RWPE1 (cell line): ENCODE results near the gene PCGF2.

Source experiments
- CTCF ChIA-PET: fragments of 350-600 bp; sonication (Branson Sonifier 250); formaldehyde crosslinking; extraction: SDS; loops from one replicate; lab custom pipeline; 2021; lab: Yijun Ruan, JAX
- POLR2A ChIA-PET: fragments of 400-600 bp; formaldehyde crosslinking; extraction: SDS; loops from one replicate; lab custom pipeline; 2020; ENCODE audit warnings: antibody characterized with exemption; ENCODE audit not compliant: low non-redundant PET; lab: Yijun Ruan, JAX
- DNase-seq: peaks from one replicate; pipeline ENCODE4 v3.0.0; 2012; ENCODE audit warnings: low spot score
- H3K27ac ChIP-seq: fragments of 450-650 bp; 2 replicates; pipeline ENCODE4 v1.5.1; 2017
- CTCF ChIP-seq: fragments of 450-650 bp; conservative IDR thresholded peaks from 2 replicates; pipeline ENCODE4 v1.5.1; 2017; ENCODE audit warnings: low read depth, mild to moderate bottlenecking

PCGF2 gene

DNA sequence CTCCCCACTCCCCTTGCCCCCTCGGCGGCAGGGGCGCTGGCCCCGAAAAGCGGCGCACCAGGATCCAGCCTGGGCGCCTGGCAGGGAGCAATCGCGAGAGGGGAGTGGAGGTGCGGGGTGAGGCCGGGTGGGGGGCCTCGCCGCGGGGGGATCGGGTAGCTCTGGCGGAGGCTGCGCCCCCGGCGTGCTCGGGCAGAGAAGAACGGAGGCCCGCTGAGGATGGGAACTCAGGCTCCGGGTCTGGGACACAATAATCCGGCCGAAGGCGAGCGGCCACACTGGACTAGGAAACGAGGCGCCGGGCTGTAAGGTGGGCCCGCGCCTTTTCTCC, 721 bp upstream of the PCGF2 start:
- DNase-seq = no peak
- peak overlapping the region; percentile 94 for H3K27ac ChIP-seq
- ChIA-PET POLR2A (no interaction called here), CTCF (interaction anchor here (1.0 kb wide), 1 partner anchor 14 kb away, joined by 5 read pairs; no protein-coding TSS in a partner anchor)
- no peak for TF ChIP-seq CTCF

GRCh38 chr17:38747463-38748148, 530 bp downstream of the PCGF2 start:
- POLR2A ChIA-PET = no interaction called here
- DNase-seq = no peak
- CTCF ChIA-PET = no interaction called here
- H3K27ac ChIP-seq = peak overlapping the region; percentile 94
- 0 out of 2 replicates have a peak, but pooled peaks have one; percentile 16 for TF ChIP-seq CTCF

GRCh38 chr17:38746849-38747462, 1.2 kb downstream of the PCGF2 start:
- peak overlapping the region; percentile 94 for H3K27ac ChIP-seq
- ChIA-PET POLR2A (no interaction called here), CTCF (interaction anchor here (0.6 to 0.9 kb wide), 3 partner anchors 12 to 69 kb away, joined by 3 to 8 read pairs (median 8); no protein-coding TSS in a partner anchor)
- DNase-seq = no peak
- no peak for TF ChIP-seq CTCF

- CTCF ChIA-PET = interaction anchor here (0.6 to 0.9 kb wide), 3 partner anchors 11 to 69 kb away, joined by 3 to 8 read pairs (median 8); no protein-coding TSS in a partner anchor
- no peak for TF ChIP-seq CTCF
- POLR2A ChIA-PET = no interaction called here
- peak overlapping the region; percentile 94 for H3K27ac ChIP-seq
- no peak for DNase-seq
These were observed 1.9 kb downstream of the PCGF2 start for GRCh38 chr17:38746004-38746848.

GRCh38 chr17:38745545-38745944, 2.6 kb downstream of the PCGF2 start:
- ChIA-PET POLR2A (no interaction called here), CTCF (no interaction called here)
- peak overlapping the region; percentile 94 for H3K27ac ChIP-seq
- DNase-seq = no peak
- no peak for TF ChIP-seq CTCF

GRCh38 chr17:38743556-38744171, 4.5 kb downstream of the PCGF2 start:
- H3K27ac ChIP-seq = peak overlapping the region; percentile 94
- ChIA-PET CTCF (interaction anchor here (1.1 to 1.4 kb wide), 2 partner anchors 9 to 13 kb away, joined by 4 read pairs; no protein-coding TSS in a partner anchor), POLR2A (no interaction called here)
- no peak for DNase-seq
- TF ChIP-seq CTCF = no peak
